SJCRH30 (cell line): ENCODE data around the gene IRF3. TPM values are rescaled to one million over a fixed set of nuclear protein-coding genes. Genes with fewer than 3 reads are reported as not detected.
"Not testable (repeated sequence)": the region's sequence is repeated elsewhere in the genome, so short reads cannot be mapped to it uniquely, and the experiment has no call there.

ENCODE experiments used
- DNase-seq, 2 experiments: peaks; one replicate each; pipeline ENCODE4 v3.0.0-alpha.2; 2015 to 2020
- H3K27ac ChIP-seq: fragments of 250-450 bp; sonication (Bioruptor Pico); 2 replicates; pipeline ENCODE4 v1.5.1; 2020; ENCODE audit warnings: mild to moderate bottlenecking, moderate library complexity
- H3K27me3 ChIP-seq: fragments of 250-450 bp; sonication (Bioruptor Pico); 2 replicates; pipeline ENCODE4 v1.5.1; 2020; ENCODE audit warnings: mild to moderate bottlenecking, moderate library complexity
- H3K36me3 ChIP-seq: fragments of 250-450 bp; sonication (Bioruptor Pico); 2 replicates; pipeline ENCODE4 v1.5.1; 2020; ENCODE audit warnings: mild to moderate bottlenecking, moderate library complexity
- H3K4me1 ChIP-seq: fragments of 250-450 bp; sonication (Bioruptor Pico); 2 replicates; pipeline ENCODE4 v1.5.1; 2020; ENCODE audit warnings: mild to moderate bottlenecking, moderate library complexity
- H3K4me3 ChIP-seq: fragments of 250-450 bp; sonication (Bioruptor Pico); 2 replicates; pipeline ENCODE4 v1.5.1; 2020; ENCODE audit warnings: mild to moderate bottlenecking, moderate library complexity
- H3K9me3 ChIP-seq: fragments of 250-450 bp; sonication (Bioruptor Pico); replicated peaks from 2 replicates; pipeline ENCODE4 v1.5.1; 2020; ENCODE audit warnings: mild to moderate bottlenecking, moderate library complexity
- total RNA-seq: library from RNA; depleted of rRNA; stranded (reverse); fragments of >200 nt; shearing (Covaris generic); gene quantifications from 2 replicates; pipeline ENCODE4 v1.2.3, GENCODE V29; 2014

The IRF3 gene
- total RNA-seq, 1 experiment from 2014 or later: 38.6 TPM

- Histone ChIP-seq H3K27ac (no peak overlapping the region), H3K4me3 (no peak overlapping the region), H3K36me3 (no peaks in the 10 kb centered on the region), H3K27me3 (no peaks in the 10 kb centered on the region), H3K4me1 (peaks cover 11% of the 10 kb centered on the region), H3K9me3 (no peaks in the 10 kb centered on the region)
- DNase-seq: peak; percentile 32 to 58
These were observed 30.0 kb downstream of the IRF3 start for GRCh38 chr19:49635530-49636232.

GRCh38 chr19:49633273-49633672 lies 32.4 kb downstream of the IRF3 start:
- not testable (repeated sequence) for H3K4me3 ChIP-seq, H3K9me3 ChIP-seq, H3K27me3 ChIP-seq, H3K4me1 ChIP-seq, DNase-seq, H3K36me3 ChIP-seq, H3K27ac ChIP-seq

DNA sequence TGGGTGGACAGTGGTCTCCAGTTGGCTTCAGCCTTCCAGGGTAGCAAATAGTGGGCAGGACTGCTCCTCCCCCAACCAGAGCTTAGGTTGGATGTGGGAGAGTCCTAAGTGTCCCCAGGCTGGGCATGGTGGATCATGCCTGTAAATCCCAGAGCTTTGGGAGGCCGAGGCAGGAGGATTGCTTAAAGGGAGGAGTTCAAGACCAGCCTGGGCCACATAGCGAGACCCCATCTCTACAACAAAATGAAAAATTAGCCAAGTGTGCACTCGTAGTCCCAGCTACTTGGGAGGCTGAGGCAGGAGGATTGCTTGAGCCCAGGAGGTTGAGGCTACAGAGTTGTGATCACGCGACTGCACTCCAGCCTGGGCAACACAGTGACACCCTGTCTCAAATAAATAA lies 33.1 kb downstream of the IRF3 start:
- no peak for DNase-seq
- Histone ChIP-seq H3K27ac (no peak overlapping the region), H3K27me3 (no peaks in the 10 kb centered on the region), H3K4me1 (peaks cover 5% of the 10 kb centered on the region), H3K9me3 (no peaks in the 10 kb centered on the region), H3K4me3 (no peak overlapping the region), H3K36me3 (0 out of 2 replicates have a peak, but pooled peaks cover 2% of the 10 kb centered on the region)

DNA sequence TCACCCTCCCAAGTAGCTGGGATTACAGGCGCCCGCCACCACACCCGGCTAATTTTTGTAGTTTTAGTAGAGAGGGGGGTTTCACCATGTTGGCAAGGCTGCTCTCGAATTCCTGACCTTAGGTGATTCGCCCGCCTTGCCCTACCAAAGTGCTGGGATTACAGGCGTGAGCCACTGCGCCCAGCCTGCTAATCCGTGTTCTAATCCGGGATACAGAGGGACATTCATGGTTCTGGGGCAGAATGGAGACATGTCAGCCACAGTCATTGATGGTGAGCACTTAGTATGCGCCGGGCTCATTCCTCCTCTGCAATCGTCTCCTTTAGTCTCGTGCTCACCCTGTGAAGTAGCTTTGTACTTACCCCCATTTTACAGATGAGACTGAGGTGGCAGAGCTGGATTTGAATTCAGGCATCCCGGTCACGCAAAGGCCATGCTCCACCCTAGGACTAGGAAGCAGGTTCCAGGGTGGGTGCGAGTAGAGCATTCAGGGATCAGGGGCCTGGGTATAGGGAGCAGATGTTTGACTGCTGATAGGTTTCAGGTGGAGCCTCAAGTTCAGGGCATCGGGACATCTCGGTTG lies 34.0 kb downstream of the IRF3 start:
- H3K27me3 ChIP-seq: no peaks in the 10 kb centered on the region
- H3K4me1 ChIP-seq: peaks cover 5% of the 10 kb centered on the region
- DNase-seq: no peak
- H3K9me3 ChIP-seq: no peaks in the 10 kb centered on the region
- peaks cover 9% of the 10 kb centered on the region for H3K36me3 ChIP-seq
- H3K27ac ChIP-seq: no peak overlapping the region
- H3K4me3 ChIP-seq: no peak overlapping the region

- Histone ChIP-seq H3K27me3 (no peaks in the 10 kb centered on the region), H3K36me3 (peaks cover 13% of the 10 kb centered on the region), H3K27ac (no peak overlapping the region)
These were observed 34.6 kb downstream of the IRF3 start for GRCh38 chr19:49631014-49631588.

DNA sequence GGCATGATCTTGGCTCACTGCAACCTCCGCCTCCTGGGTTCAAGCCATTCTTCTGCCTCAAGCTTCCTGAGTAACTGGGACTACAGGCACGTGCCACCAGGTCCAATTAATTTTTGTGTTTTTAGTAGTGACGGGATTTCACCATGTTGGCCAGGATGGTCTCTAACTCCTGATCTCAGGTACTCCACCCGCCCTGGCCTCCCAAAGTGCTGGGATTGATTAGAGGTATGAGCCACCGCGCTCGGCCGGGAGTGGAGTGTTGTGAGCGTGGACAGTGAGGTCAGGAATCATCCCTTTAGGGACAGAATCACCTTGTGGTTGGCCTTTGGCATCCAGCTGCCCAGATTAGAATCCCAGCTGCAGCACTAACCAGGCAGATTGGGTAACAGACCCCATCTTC lies 36.0 kb downstream of the IRF3 start:
- Histone ChIP-seq H3K4me1 (no peaks in the 10 kb centered on the region), H3K27me3 (no peaks in the 10 kb centered on the region), H3K9me3 (no peaks in the 10 kb centered on the region), H3K27ac (no peak overlapping the region), H3K36me3 (peaks cover 16% of the 10 kb centered on the region), H3K4me3 (no peak overlapping the region)
- no peak for DNase-seq

More at GRCh38 chr19:49631014-49631588, 34.6 kb downstream of the IRF3 start:
- H3K4me3 ChIP-seq: no peak overlapping the region
- no peaks in the 10 kb centered on the region for H3K9me3 ChIP-seq
- no peak for DNase-seq
- H3K4me1 ChIP-seq: peaks cover 5% of the 10 kb centered on the region

GRCh38 chr19:49626226-49626625 lies 39.4 kb downstream of the IRF3 start:
- no peak overlapping the region for H3K4me3 ChIP-seq
- H3K9me3 ChIP-seq: no peaks in the 10 kb centered on the region
- no peaks in the 10 kb centered on the region for H3K4me1 ChIP-seq
- no peak overlapping the region for H3K27ac ChIP-seq
- H3K36me3 ChIP-seq: peaks cover 20% of the 10 kb centered on the region
- no peak for DNase-seq
- no peaks in the 10 kb centered on the region for H3K27me3 ChIP-seq

GRCh38 chr19:49624967-49625910 lies 40.4 kb downstream of the IRF3 start:
- H3K27me3 ChIP-seq: no peaks in the 10 kb centered on the region
- DNase-seq: no peak
- H3K4me1 ChIP-seq: no peaks in the 10 kb centered on the region
- H3K27ac ChIP-seq: no peak overlapping the region
- H3K36me3 ChIP-seq: peaks cover 20% of the 10 kb centered on the region
- no peaks in the 10 kb centered on the region for H3K9me3 ChIP-seq
- no peak overlapping the region for H3K4me3 ChIP-seq

- H3K4me3 ChIP-seq, H3K9me3 ChIP-seq, H3K27me3 ChIP-seq, H3K27ac ChIP-seq, DNase-seq, H3K4me1 ChIP-seq: not testable (repeated sequence)
- peaks cover 42% of the 10 kb centered on the region for H3K36me3 ChIP-seq
These were observed 47.8 kb downstream of the IRF3 start for GRCh38 chr19:49617860-49618259.

- Histone ChIP-seq H3K27me3 (no peaks in the 10 kb centered on the region), H3K36me3 (peaks cover 44% of the 10 kb centered on the region), H3K4me1 (0 out of 2 replicates have a peak, but pooled peaks cover 3% of the 10 kb centered on the region), H3K27ac (no peak overlapping the region), H3K4me3 (no peak overlapping the region), H3K9me3 (no peaks in the 10 kb centered on the region)
- no peak for DNase-seq
These were observed 48.7 kb downstream of the IRF3 start for GRCh38 chr19:49616945-49617344.

DNA sequence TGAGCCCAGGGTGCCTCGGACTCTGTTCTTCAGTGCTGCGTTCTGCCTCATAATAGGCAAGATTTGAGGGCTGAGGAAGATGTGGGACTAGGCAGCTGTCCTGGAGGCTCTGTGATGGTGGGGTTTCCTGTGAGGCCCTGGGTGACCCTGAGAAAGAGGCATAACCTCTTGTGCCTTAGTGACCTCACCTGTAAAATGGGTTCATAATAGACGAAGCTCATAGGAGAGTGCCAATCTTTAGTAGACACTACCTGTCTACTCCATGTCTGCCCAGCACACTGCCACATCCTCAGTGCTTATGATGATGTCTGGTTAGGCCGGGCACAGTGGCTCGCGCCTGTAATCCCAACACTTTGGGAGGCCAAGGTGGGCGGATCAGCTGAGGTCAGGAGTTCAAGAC lies 49.1 kb downstream of the IRF3 start:
- H3K27ac ChIP-seq: no peak overlapping the region
- peaks cover 44% of the 10 kb centered on the region for H3K36me3 ChIP-seq
- no peak overlapping the region for H3K4me3 ChIP-seq
- no peaks in the 10 kb centered on the region for H3K27me3 ChIP-seq
- H3K4me1 ChIP-seq: 0 out of 2 replicates have a peak, but pooled peaks cover 3% of the 10 kb centered on the region
- no peaks in the 10 kb centered on the region for H3K9me3 ChIP-seq
- DNase-seq: no peak

GRCh38 chr19:49615861-49616260 lies 49.8 kb downstream of the IRF3 start:
- H3K36me3 ChIP-seq: peaks cover 44% of the 10 kb centered on the region
- DNase-seq: no peak

DNA sequence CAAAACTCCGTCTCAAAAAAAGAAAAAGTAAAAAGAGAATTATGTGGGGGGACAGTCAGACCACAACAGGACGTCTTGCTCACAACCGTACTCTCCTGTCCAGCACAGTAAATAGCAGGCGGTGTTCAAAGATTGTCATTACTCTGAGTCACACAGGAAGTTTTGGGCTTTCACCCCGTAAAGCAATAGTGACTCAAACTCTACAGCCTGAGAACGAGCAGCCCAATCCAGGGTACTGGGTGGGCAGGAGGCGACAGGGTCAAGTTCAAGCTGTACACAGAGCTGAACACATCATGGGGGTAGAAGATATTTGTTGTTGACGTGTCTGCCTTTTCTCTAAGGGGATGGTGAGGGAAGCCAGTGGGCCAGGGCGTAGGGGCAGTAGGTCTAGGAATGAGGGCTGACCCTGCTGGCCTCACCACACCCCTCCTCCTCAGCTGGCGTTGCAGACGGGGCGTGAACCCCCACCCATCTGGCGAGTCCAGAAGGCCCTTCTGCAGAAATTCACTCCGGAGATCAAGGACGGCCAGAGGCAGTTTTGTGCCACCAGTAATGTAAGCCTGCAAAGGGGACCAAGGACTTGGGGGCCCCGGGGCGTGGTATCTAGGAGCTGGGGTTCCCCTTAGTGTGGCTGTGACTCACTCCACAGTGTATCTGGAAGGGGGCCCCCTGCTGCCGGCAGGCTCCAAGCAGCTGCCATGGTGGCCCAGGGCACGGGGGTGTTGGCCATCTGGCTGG lies 51.4 kb downstream of the IRF3 start:
- Histone ChIP-seq H3K9me3 (no peaks in the 10 kb centered on the region), H3K27ac (no peak overlapping the region), H3K4me3 (no peak overlapping the region), H3K27me3 (no peaks in the 10 kb centered on the region), H3K36me3 (peaks cover 47% of the 10 kb centered on the region), H3K4me1 (0 out of 2 replicates have a peak, but pooled peaks cover 3% of the 10 kb centered on the region)
- DNase-seq: no peak

More at GRCh38 chr19:49615861-49616260, 49.8 kb downstream of the IRF3 start:
- no peaks in the 10 kb centered on the region for H3K27me3 ChIP-seq
- 0 out of 2 replicates have a peak, but pooled peaks cover 3% of the 10 kb centered on the region for H3K4me1 ChIP-seq
- no peaks in the 10 kb centered on the region for H3K9me3 ChIP-seq
- no peak overlapping the region for H3K4me3 ChIP-seq
- H3K27ac ChIP-seq: no peak overlapping the region

GRCh38 chr19:49613374-49613773 lies 52.3 kb downstream of the IRF3 start:
- Histone ChIP-seq H3K4me3 (no peak overlapping the region), H3K4me1 (0 out of 2 replicates have a peak, but pooled peaks cover 3% of the 10 kb centered on the region), H3K27me3 (no peaks in the 10 kb centered on the region), H3K36me3 (peaks cover 53% of the 10 kb centered on the region), H3K9me3 (no peaks in the 10 kb centered on the region), H3K27ac (no peak overlapping the region)
- DNase-seq: no peak
